IMR-90 (cell line): ENCODE measurements around the gene KLLN. TPM values are rescaled to one million over a fixed set of nuclear protein-coding genes. Genes with fewer than 3 reads are reported as not detected.

Experiments used
- ATAC-seq: fragments of 200-7000 bp; cut with Tn5 transposase; 2 replicates; pipeline ENCODE4 v1.9.1; 2020; ENCODE audit warnings: low read depth, mild to moderate bottlenecking, moderate library complexity
- BruUV-seq: library from RNA; stranded (reverse); fragments of 400-500 nt; replicated peaks from 2 replicates; lab custom pipeline; 2021; lab: Mats Ljungman, UMichigan
- CTCF ChIA-PET: fragments of 300-600 bp; formaldehyde crosslinking; extraction: SDS; loops from one replicate; lab custom pipeline; 2021; ENCODE audit warnings: antibody characterized with exemption; lab: Yijun Ruan, JAX
- POLR2A ChIA-PET: fragments of 300-600 bp; sonication (Branson Sonifier 250); formaldehyde crosslinking; loops from one replicate; lab custom pipeline; 2022; ENCODE audit warnings: antibody characterized with exemption; ENCODE audit not compliant: unreplicated experiment; lab: Charles Lee
- DNase-seq: peaks from one replicate; pipeline ENCODE4 v3.0.0; 2013
- H2AFZ ChIP-seq: replicated peaks from 2 replicates; pipeline ENCODE3; 2013; ENCODE audit warnings: low read length, mild to moderate bottlenecking; ENCODE audit not compliant: poor library complexity
- H2AK5ac ChIP-seq: 2 replicates; pipeline ENCODE4 v1.6.1; 2013; ENCODE audit warnings: low read depth, low read length, inconsistent platforms
- H2AK9ac ChIP-seq: replicated peaks from 2 replicates; pipeline ENCODE3; 2013; ENCODE audit warnings: mild to moderate bottlenecking, low read depth, low read length, moderate library complexity; ENCODE audit not compliant: poor library complexity
- H2BK120ac ChIP-seq: 2 replicates; pipeline ENCODE4 v1.6.1; 2013; ENCODE audit warnings: low read depth, low read length, inconsistent platforms
- H2BK15ac ChIP-seq: 3 replicates; pipeline ENCODE4 v1.6.1; 2013; ENCODE audit warnings: low read depth, low read length, inconsistent platforms
- H2BK20ac ChIP-seq: 2 replicates; pipeline ENCODE4 v1.6.1; 2013; ENCODE audit warnings: low read depth, mild to moderate bottlenecking, inconsistent platforms, low read length, moderate library complexity
- H2BK5ac ChIP-seq: 2 replicates; pipeline ENCODE4 v1.6.1; 2013; ENCODE audit warnings: mild to moderate bottlenecking, low read depth, low read length, inconsistent platforms; ENCODE audit not compliant: poor library complexity, severe bottlenecking
- H3K14ac ChIP-seq: replicated peaks from 2 replicates; pipeline ENCODE4 v1.6.1; 2013; ENCODE audit warnings: low read depth, low read length, inconsistent platforms
- H3K18ac ChIP-seq: 2 replicates; pipeline ENCODE4 v1.6.1; 2013; ENCODE audit warnings: low read depth, low read length, control low read depth
- H3K23ac ChIP-seq: 2 replicates; pipeline ENCODE4 v1.6.1; 2013; ENCODE audit warnings: low read depth, low read length, inconsistent platforms
- H3K27ac ChIP-seq: 2 replicates; pipeline ENCODE4 v1.5.1; 2013; ENCODE audit warnings: mild to moderate bottlenecking, control low read depth, low read length; ENCODE audit not compliant: insufficient read depth
- H3K27me3 ChIP-seq: 2 replicates; pipeline ENCODE4 v1.6.1; 2013; ENCODE audit warnings: low read length; ENCODE audit not compliant: control insufficient read depth, insufficient read depth
- H3K36me3 ChIP-seq: 2 replicates; pipeline ENCODE4 v1.6.1; 2013; ENCODE audit warnings: low read length, mixed read lengths; ENCODE audit not compliant: control insufficient read depth, insufficient read depth
- H3K4ac ChIP-seq: 2 replicates; pipeline ENCODE4 v1.6.1; 2013; ENCODE audit warnings: low read depth, low read length, inconsistent platforms
- H3K4me1 ChIP-seq: 2 replicates; pipeline ENCODE4 v1.6.1; 2013; ENCODE audit warnings: low read length, mixed read lengths; ENCODE audit not compliant: control insufficient read depth, insufficient read depth
- H3K4me2 ChIP-seq: 2 replicates; pipeline ENCODE4 v1.6.1; 2013; ENCODE audit warnings: low read depth, mild to moderate bottlenecking, control low read depth, low read length, moderate library complexity
- H3K4me3 ChIP-seq: 2 replicates; pipeline ENCODE4 v1.5.1; 2013; ENCODE audit warnings: low read depth, mild to moderate bottlenecking, control low read depth, low read length, moderate library complexity; ENCODE audit not compliant: insufficient read depth
- H3K56ac ChIP-seq: 2 replicates; pipeline ENCODE4 v1.6.1; 2013; ENCODE audit warnings: low read length, inconsistent platforms; ENCODE audit not compliant: insufficient read depth; ENCODE audit errors: extremely low read depth
- H3K79me1 ChIP-seq, 2 experiments: 2 replicates each; pipeline ENCODE4 v1.6.1; 2013; ENCODE audit warnings: low read length in 2 of 2, inconsistent platforms in 1 of 2, low read depth in 1 of 2
- H3K9ac ChIP-seq: 2 replicates; pipeline ENCODE4 v1.6.1; 2013; ENCODE audit warnings: low read depth, low read length, control low read depth
- H3K9me1 ChIP-seq: 2 replicates; pipeline ENCODE4 v1.6.1; 2013; ENCODE audit warnings: low read length, inconsistent platforms; ENCODE audit not compliant: insufficient read depth
- H3K9me3 ChIP-seq: 2 replicates; pipeline ENCODE4 v1.6.1; 2013; ENCODE audit warnings: low read length; ENCODE audit not compliant: control insufficient read depth, insufficient read depth
- H4K20me1 ChIP-seq: 2 replicates; pipeline ENCODE4 v1.6.1; 2013; ENCODE audit warnings: low read length, inconsistent platforms; ENCODE audit not compliant: insufficient read depth
- H4K5ac ChIP-seq: 2 replicates; pipeline ENCODE4 v1.6.1; 2013; ENCODE audit warnings: mild to moderate bottlenecking, low read depth, low read length, control low read depth
- H4K8ac ChIP-seq, 2 experiments: 2 replicates each; pipeline ENCODE4 v1.6.1; 2013; ENCODE audit warnings: low read depth in 2 of 2, low read length in 2 of 2, control low read depth in 1 of 2, inconsistent platforms in 1 of 2
- H4K91ac ChIP-seq: 2 replicates; pipeline ENCODE4 v1.6.1; 2013; ENCODE audit warnings: low read depth, low read length, inconsistent platforms; ENCODE audit not compliant: insufficient read depth
- CEBPB ChIP-seq: IDR thresholded peaks from 2 replicates; pipeline ENCODE4 v1.6.1; 2012; ENCODE audit warnings: low read depth, low read length, improper control_type of control experiment
- CHD1 ChIP-seq: IDR thresholded peaks from 2 replicates; pipeline ENCODE4 v1.6.1; 2012; ENCODE audit warnings: low read depth, low read length, improper control_type of control experiment
- CTCF ChIP-seq: conservative IDR thresholded peaks from 2 replicates; pipeline ENCODE4 v1.5.1; 2012; ENCODE audit warnings: mild to moderate bottlenecking, low read depth, low read length, improper control_type of control experiment
- ELK1 ChIP-seq: fragments of 150-350 bp; IDR thresholded peaks from 2 replicates; pipeline ENCODE4 v1.6.1; 2016; ENCODE audit warnings: low read depth, mild to moderate bottlenecking, low read length, moderate library complexity, borderline replicate concordance
- FOS ChIP-seq: fragments of 150-350 bp; IDR thresholded peaks from 2 replicates; pipeline ENCODE4 v1.6.1; 2016; ENCODE audit warnings: low read depth, low read length
- MAFK ChIP-seq: IDR thresholded peaks from 2 replicates; pipeline ENCODE4 v1.6.1; 2012; ENCODE audit warnings: low read depth, low read length, improper control_type of control experiment
- MAZ ChIP-seq: IDR thresholded peaks from 2 replicates; pipeline ENCODE4 v1.6.1; 2012; ENCODE audit warnings: low read depth, mild to moderate bottlenecking, low read length, improper control_type of control experiment, moderate library complexity, borderline replicate concordance
- MXI1 ChIP-seq: IDR thresholded peaks from 2 replicates; pipeline ENCODE4 v1.6.1; 2012; ENCODE audit warnings: low read depth, mild to moderate bottlenecking, low read length, moderate library complexity, borderline replicate concordance
- NFE2L2 ChIP-seq: fragments of 150-350 bp; IDR thresholded peaks from 2 replicates; pipeline ENCODE4 v1.6.1; 2016; ENCODE audit warnings: low read depth, mild to moderate bottlenecking, low read length
- POLR2A ChIP-seq: IDR thresholded peaks from 2 replicates; pipeline ENCODE4 v1.6.1; 2012; ENCODE audit warnings: mild to moderate bottlenecking, low read depth, low read length
- RAD21 ChIP-seq: IDR thresholded peaks from 2 replicates; pipeline ENCODE4 v1.6.1; 2012; ENCODE audit warnings: low read length, improper control_type of control experiment
- RCOR1 ChIP-seq: IDR thresholded peaks from 2 replicates; pipeline ENCODE4 v1.6.1; 2012; ENCODE audit warnings: mild to moderate bottlenecking, low read length, improper control_type of control experiment; ENCODE audit not compliant: insufficient replicate concordance
- RFX5 ChIP-seq: IDR thresholded peaks from 2 replicates; pipeline ENCODE4 v1.8.0; 2012; ENCODE audit warnings: low read depth, mild to moderate bottlenecking, low read length, moderate library complexity
- SMC3 ChIP-seq: fragments of 150-350 bp; IDR thresholded peaks from 2 replicates; pipeline ENCODE4 v1.6.1; 2016; ENCODE audit warnings: low read depth, mild to moderate bottlenecking, antibody characterized with exemption, low read length, moderate library complexity
- USF2 ChIP-seq: fragments of 150-350 bp; IDR thresholded peaks from 2 replicates; pipeline ENCODE4 v1.6.1; 2017; ENCODE audit warnings: mild to moderate bottlenecking, antibody characterized with exemption, low read length, low read depth
- WGBS, 2 experiments: methylation state at CpG; one replicate each; pipeline versions ENCODE4 v1.1.5 to v1.1.7; 2013; ENCODE audit warnings: missing lambda C conversion rate in 2 of 2; ENCODE audit not compliant: insufficient read length in 1 of 2; ENCODE audit errors: extremely low coverage in 2 of 2; 5-methylcytosine and 5-hydroxymethylcytosine counted together
- dilution Hi-C: fragments of 300-500 bp; cut with HindIII; formaldehyde crosslinking; loops from one replicate; pipeline ENCODE4 v1.14.3; 2018; ENCODE audit warnings: low sequenced_read_pairs; ENCODE audit not compliant: unreplicated experiment
- in situ Hi-C: fragments of 300-500 bp; cut with MboI; formaldehyde crosslinking; loops from 3 replicates; pipeline ENCODE4 v1.14.3; 2019; ENCODE audit warnings: low sequenced_read_pairs, inconsistent platforms, mixed read lengths
- intact Hi-C: fragments of 100-400 bp; cut with micrococcal nuclease; formaldehyde crosslinking; loops from 2 replicates; pipeline ENCODE4 v1.10.0; 2022
- polyA plus RNA-seq, 3 experiments: library from polyadenylated mRNA; depleted of rRNA; stranded (reverse); fragments of >200 nt; gene quantifications; 2 replicates each; pipeline ENCODE4 v1.2.3, GENCODE V29; 2012; ENCODE audit warnings: low replicate concordance in 1 of 3
- total RNA-seq: library from RNA; depleted of rRNA; stranded (reverse); fragments of >200 nt; gene quantifications from 2 replicates; pipeline ENCODE4 v1.2.3, GENCODE V29; 2012

KLLN gene
- total and polyA plus RNA-seq, 2 of the 4 experiments (the other 2 are of a cell fraction) = 0.36 TPM

- H3K79me1 ChIP-seq = no peaks in the 10 kb centered on the region
- ChIA-PET CTCF (no interaction called here), POLR2A (no interaction called here)
- TF ChIP-seq CHD1 (no peak), ELK1 (no peak), USF2 (no peak), FOS (no peak), CEBPB (no peak), MAZ (no peak), MAFK (no peak), MXI1 (no peak), RFX5 (no peak), SMC3 (no peak), CTCF (no peak), RAD21 (no peak), RCOR1 (no peak), NFE2L2 (no peak), POLR2A (no peak)
- no peak overlapping the region for H3K4ac ChIP-seq
- no peak overlapping the region for H4K91ac ChIP-seq
- no peak overlapping the region for H2AK9ac ChIP-seq
- H3K14ac ChIP-seq = no peak overlapping the region
- H4K5ac ChIP-seq = no peak overlapping the region
- H3K9me1 ChIP-seq = no peaks in the 10 kb centered on the region
- no peak overlapping the region for H3K23ac ChIP-seq
- no peaks in the 10 kb centered on the region for H3K27me3 ChIP-seq
- no peaks in the 10 kb centered on the region for H3K4me1 ChIP-seq
- H2BK15ac ChIP-seq = no peak overlapping the region
- H3K9ac ChIP-seq = no peak overlapping the region
- no peaks in the 10 kb centered on the region for H3K36me3 ChIP-seq
- no peaks in the 10 kb centered on the region for H4K20me1 ChIP-seq
- BruUV-seq = no TSS peak
- H4K8ac ChIP-seq = no peak overlapping the region
- no peak overlapping the region for H2AK5ac ChIP-seq
- H3K27ac ChIP-seq = no peak overlapping the region
- intact Hi-C loops (no loop called here), dilution Hi-C loops (no loop called here), in situ Hi-C loops (no loop called here)
- no peak overlapping the region for H2BK20ac ChIP-seq
- H3K4me3 ChIP-seq = no peak overlapping the region
- DNase-seq = no peak
- no peak overlapping the region for H3K56ac ChIP-seq
- H2AFZ ChIP-seq = no peak overlapping the region
- no peak for ATAC-seq
- no peaks in the 10 kb centered on the region for H3K9me3 ChIP-seq
- WGBS, 2 experiments = no CpG with 5 or more reads among the region's 4 CpGs
- H3K18ac ChIP-seq = no peak overlapping the region
- H2BK120ac ChIP-seq = no peak overlapping the region
- H2BK5ac ChIP-seq = no peak overlapping the region
- no peak overlapping the region for H3K4me2 ChIP-seq
Observed at GRCh38 chr10:87836098-87836497, 27.2 kb downstream of the KLLN start.
